ENCODE measurements around the gene CTSF. TPM values are rescaled to one million over a fixed set of nuclear protein-coding genes. Genes with fewer than 3 reads are reported as not detected.

CTSF gene
- total RNA-seq, 1 experiment from 2014 or later, result 0.98 TPM

- Histone ChIP-seq H4K5ac (ENCODE audit: insufficient read length, low read depth, low read length) (no peak overlapping the region), H2AFZ (ENCODE audit: low read length) (no peak overlapping the region), H3K23ac (ENCODE audit: insufficient read length, low read depth, low read length) (no peak overlapping the region), H3K56ac (ENCODE audit: insufficient read length, low read depth, low read length) (no peak overlapping the region), H4K8ac (replicated peaks; ENCODE audit: insufficient read length, low read depth, low read length) (no peak overlapping the region), H2BK5ac (ENCODE audit: insufficient read length, low read length) (no peak overlapping the region), H2BK120ac (ENCODE audit: low read depth, low read length, poor library complexity, severe bottlenecking) (no peak overlapping the region), H4K20me1 (ENCODE audit: control insufficient read depth, insufficient read depth, insufficient read length) (no peaks in the 10 kb centered on the region), H3K4ac (ENCODE audit: low read depth, low read length) (no peak overlapping the region), H3K27ac (ENCODE audit: insufficient read length, low read depth, low read length) (no peak overlapping the region), H3K27me3 (ENCODE audit: insufficient read depth, low read length) (no peaks in the 10 kb centered on the region), H3K14ac (ENCODE audit: insufficient read depth, low read length) (no peak overlapping the region), H3K23me2 (ENCODE audit: insufficient read length, low read depth, low read length, poor library complexity, severe bottlenecking) (no peaks in the 10 kb centered on the region), H3K9me3 (ENCODE audit: control insufficient read depth, low read depth, low read length) (no peaks in the 10 kb centered on the region), H2BK12ac (ENCODE audit: insufficient read length, low read depth, low read length) (no peak overlapping the region), H3K9ac (ENCODE audit: extremely low read depth, insufficient read length, low read length) (no peak overlapping the region), H3K18ac (ENCODE audit: insufficient read length, low read depth, low read length) (no peak overlapping the region), H4K91ac (ENCODE audit: insufficient read length, low read depth, low read length) (no peak overlapping the region), H2AK5ac (ENCODE audit: insufficient read length, low read length) (no peak overlapping the region), H3K4me2 (ENCODE audit: insufficient read depth, insufficient read length, low read length) (no peak overlapping the region), H3T11ph (ENCODE audit: low read length) (no peak overlapping the region), H3K79me2 (ENCODE audit: insufficient read depth, low read length) (no peaks in the 10 kb centered on the region), H3K79me1 (ENCODE audit: insufficient read depth, low read depth, low read length, poor library complexity, severe bottlenecking) (no peaks in the 10 kb centered on the region), H3K4me1 (ENCODE audit: insufficient read depth, low read length) (peaks cover 11% of the 10 kb centered on the region), H2BK20ac (ENCODE audit: low read depth, low read length, poor library complexity, severe bottlenecking) (no peak overlapping the region), H2BK15ac (ENCODE audit: low read depth, low read length) (no peak overlapping the region)
- no CpG with 5 or more reads among the region's 15 CpGs for WGBS (ENCODE audit: extremely low coverage, insufficient read length, low lambda C conversion rate)
- H3K4me3 Mint-ChIP-seq, result no peak overlapping the region
- H3K9me3 Mint-ChIP-seq, result peaks cover 3 to 8% of the 10 kb centered on the region in 2 experiments; a peak in 3 of 5 replicates
- DNase-seq, result no peak
- no peak overlapping the region for H3K27ac Mint-ChIP-seq
- peaks cover 24 to 30% of the 10 kb centered on the region in 2 experiments for H3K4me1 Mint-ChIP-seq
- TF ChIP-seq, protein P1, sequence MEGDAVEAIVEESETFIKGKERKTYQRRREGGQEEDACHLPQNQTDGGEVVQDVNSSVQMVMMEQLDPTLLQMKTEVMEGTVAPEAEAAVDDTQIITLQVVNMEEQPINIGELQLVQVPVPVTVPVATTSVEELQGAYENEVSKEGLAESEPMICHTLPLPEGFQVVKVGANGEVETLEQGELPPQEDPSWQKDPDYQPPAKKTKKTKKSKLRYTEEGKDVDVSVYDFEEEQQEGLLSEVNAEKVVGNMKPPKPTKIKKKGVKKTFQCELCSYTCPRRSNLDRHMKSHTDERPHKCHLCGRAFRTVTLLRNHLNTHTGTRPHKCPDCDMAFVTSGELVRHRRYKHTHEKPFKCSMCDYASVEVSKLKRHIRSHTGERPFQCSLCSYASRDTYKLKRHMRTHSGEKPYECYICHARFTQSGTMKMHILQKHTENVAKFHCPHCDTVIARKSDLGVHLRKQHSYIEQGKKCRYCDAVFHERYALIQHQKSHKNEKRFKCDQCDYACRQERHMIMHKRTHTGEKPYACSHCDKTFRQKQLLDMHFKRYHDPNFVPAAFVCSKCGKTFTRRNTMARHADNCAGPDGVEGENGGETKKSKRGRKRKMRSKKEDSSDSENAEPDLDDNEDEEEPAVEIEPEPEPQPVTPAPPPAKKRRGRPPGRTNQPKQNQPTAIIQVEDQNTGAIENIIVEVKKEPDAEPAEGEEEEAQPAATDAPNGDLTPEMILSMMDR (conservative IDR thresholded peaks at IDR 0.05), result no peak
- peaks cover 0 to 23% (median 9%) of the 10 kb centered on the region in 3 experiments; a peak in 6 of 7 replicates for H3K36me3 Mint-ChIP-seq (ENCODE audit: insufficient read depth in 1 of 3, low read depth in 3 of 3)
- H3K27me3 Mint-ChIP-seq (ENCODE audit: low read depth), result peaks cover 2% of the 10 kb centered on the region
Observed at GRCh38 chr11:66567787-66568123, 651 bp downstream of the CTSF start.
